DMS79 treated with DMSO at 0.1 percent for 48 hours (cell line): ENCODE results near the gene CRELD1.

Source experiments
- DNase-seq: peaks from one replicate; lab custom pipeline; 2025; lab: John Stamatoyannopoulos, UW

The CRELD1 gene

GRCh38 chr3:9903904-9904303 lies 29.7 kb upstream of the CRELD1 start:
- no peak for DNase-seq

GRCh38 chr3:9906480-9906879 lies 27.2 kb upstream of the CRELD1 start:
- DNase-seq, result no peak

- DNase-seq, result no peak
These were observed 25.3 kb upstream of the CRELD1 start for GRCh38 chr3:9908286-9908685.

- no peak for DNase-seq
These were observed 24.2 kb upstream of the CRELD1 start for GRCh38 chr3:9909221-9910013.

- DNase-seq, result no peak
These were observed 21.8 kb upstream of the CRELD1 start for GRCh38 chr3:9911863-9912262.

- DNase-seq, result peak; percentile 21
These were observed 21.2 kb upstream of the CRELD1 start for GRCh38 chr3:9912294-9912935.

- DNase-seq, result no peak
These were observed 20.0 kb upstream of the CRELD1 start for GRCh38 chr3:9913601-9914000.

GRCh38 chr3:9914011-9914410 lies 19.6 kb upstream of the CRELD1 start:
- DNase-seq, result no peak

GRCh38 chr3:9914559-9915253 lies 18.9 kb upstream of the CRELD1 start:
- DNase-seq, result no peak

GRCh38 chr3:9915254-9916141 lies 18.1 kb upstream of the CRELD1 start:
- peak; percentile 19 for DNase-seq

- DNase-seq, result no peak
These were observed 17.3 kb upstream of the CRELD1 start for GRCh38 chr3:9916346-9916733.

GRCh38 chr3:9916734-9917680 lies 16.6 kb upstream of the CRELD1 start, which contains the start of gene IL17RC:
TSS of gene IL17RC (plus strand) at chr3:9917098. CDS start at chr3:9917316, 218 bp downstream.
- peak; percentile 60 for DNase-seq

GRCh38 chr3:9917820-9918219 lies 15.8 kb upstream of the CRELD1 start:
- DNase-seq, result no peak

- DNase-seq, result no peak
These were observed 15.2 kb upstream of the CRELD1 start for GRCh38 chr3:9918261-9919038.

GRCh38 chr3:9928158-9928557 lies 5.5 kb upstream of the CRELD1 start:
- no peak for DNase-seq

- DNase-seq, result no peak
These were observed 2.7 kb upstream of the CRELD1 start for GRCh38 chr3:9930804-9931418.

GRCh38 chr3:9932535-9932842 lies 1.1 kb upstream of the CRELD1 start:
- DNase-seq, result no peak

- peak; percentile 38 for DNase-seq
These were observed 632 bp upstream of the CRELD1 start for GRCh38 chr3:9932843-9933560.

- DNase-seq, result no peak
These were observed 594 bp downstream of the CRELD1 start for GRCh38 chr3:9934235-9934621.
